GM12874 (cell line): ENCODE data around the gene B3GNT5.

Experiments
- TF ChIP-seq, protein P1 (sequence below): IDR thresholded peaks from 2 replicates; pipeline ENCODE4 v1.5.1; 2011; ENCODE audit warnings: low read depth, mild to moderate bottlenecking, control low read depth, low read length, moderate library complexity; ENCODE audit not compliant: insufficient read depth

B3GNT5 gene

DNA sequence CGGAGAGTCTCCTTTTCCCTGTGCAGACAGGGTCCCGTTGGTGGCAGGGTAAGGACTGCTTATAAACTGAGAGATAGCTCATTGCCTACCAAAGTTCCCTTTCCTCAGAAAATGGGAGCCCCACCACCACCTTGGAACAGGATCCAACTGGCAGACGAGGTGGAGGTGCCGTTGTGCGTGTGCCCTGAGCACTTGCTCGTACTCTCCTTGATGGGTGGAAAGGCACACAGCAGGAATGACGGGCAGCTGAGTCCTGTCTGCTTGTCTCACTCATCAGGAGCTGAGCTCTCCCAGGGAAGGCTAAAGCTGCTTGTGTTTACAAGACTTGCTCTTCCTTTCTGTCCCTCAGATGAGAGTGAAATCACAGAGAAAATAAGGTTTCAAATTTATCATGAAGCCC lies 60.7 kb downstream of the B3GNT5 start:
- TF ChIP-seq, protein P1, sequence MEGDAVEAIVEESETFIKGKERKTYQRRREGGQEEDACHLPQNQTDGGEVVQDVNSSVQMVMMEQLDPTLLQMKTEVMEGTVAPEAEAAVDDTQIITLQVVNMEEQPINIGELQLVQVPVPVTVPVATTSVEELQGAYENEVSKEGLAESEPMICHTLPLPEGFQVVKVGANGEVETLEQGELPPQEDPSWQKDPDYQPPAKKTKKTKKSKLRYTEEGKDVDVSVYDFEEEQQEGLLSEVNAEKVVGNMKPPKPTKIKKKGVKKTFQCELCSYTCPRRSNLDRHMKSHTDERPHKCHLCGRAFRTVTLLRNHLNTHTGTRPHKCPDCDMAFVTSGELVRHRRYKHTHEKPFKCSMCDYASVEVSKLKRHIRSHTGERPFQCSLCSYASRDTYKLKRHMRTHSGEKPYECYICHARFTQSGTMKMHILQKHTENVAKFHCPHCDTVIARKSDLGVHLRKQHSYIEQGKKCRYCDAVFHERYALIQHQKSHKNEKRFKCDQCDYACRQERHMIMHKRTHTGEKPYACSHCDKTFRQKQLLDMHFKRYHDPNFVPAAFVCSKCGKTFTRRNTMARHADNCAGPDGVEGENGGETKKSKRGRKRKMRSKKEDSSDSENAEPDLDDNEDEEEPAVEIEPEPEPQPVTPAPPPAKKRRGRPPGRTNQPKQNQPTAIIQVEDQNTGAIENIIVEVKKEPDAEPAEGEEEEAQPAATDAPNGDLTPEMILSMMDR, result no peak

GRCh38 chr3:183315739-183316138 lies 62.7 kb downstream of the B3GNT5 start:
- TF ChIP-seq, protein P1, result no peak

GRCh38 chr3:183317271-183317670 lies 64.2 kb downstream of the B3GNT5 start:
- TF ChIP-seq, protein P1, result no peak

DNA sequence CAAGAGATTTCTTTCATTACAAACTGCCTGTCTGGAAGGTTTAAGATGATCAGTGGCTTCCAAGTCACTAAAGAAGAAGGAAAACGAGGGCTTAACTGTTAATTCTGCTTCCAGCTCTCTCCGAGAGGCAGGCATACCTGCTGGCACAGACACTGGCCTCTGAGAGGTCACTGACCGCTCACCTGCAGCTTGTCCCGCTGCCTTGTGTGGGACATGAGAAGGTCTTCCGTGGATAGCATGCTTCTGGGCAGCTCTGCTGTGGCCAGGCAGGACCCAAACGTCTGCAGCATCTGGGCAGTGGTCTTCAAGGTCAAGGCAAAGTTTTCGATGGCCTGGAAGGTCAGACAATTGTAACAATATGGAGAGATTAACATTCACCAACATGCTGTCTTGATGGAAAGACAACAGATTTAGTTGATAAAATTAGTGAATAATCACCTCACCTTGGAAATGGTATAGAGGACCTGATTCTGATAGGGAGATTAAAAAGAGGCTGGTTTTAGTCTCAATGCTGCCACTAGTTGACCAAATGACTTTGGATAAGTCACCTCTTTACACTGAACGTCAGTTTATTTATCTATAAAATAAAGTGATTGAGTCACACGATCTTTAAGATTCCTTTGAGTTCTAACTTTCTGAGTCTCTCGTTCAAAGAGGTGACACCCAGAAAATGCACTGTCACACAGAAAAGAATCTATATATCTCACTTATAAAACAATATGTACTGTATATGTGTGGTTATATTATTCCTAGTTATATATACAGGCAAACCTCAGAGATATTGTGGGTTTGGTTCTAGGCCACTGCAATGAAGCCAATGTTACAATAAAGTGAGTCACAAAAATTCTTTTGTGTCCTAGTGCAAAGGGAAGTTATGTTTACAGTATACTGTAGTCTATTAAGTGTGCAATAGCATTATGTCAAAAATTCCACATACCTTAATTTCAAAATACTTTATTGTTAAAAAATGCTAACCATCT lies 65.1 kb downstream of the B3GNT5 start:
- TF ChIP-seq, protein P1, result no peak

DNA sequence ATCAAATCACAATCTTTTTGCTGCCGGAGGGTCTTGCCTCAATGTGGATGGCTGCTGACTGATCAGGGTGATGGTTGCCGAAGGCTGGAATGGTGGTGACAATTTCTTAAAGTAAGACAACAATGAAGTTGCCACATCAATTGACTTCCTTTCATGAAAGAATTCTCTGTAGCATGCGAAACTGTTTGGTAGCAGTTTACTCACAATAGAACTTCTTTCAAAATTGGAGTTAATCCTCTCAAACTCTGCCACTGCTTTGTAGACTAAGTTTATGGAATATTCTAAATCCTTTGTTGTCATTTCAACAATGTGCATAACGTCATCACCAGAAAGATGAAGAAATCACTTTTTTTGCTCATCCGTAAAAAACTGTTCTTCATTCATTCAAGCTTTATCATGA lies 65.8 kb downstream of the B3GNT5 start:
- TF ChIP-seq, protein P1, result no peak

DNA sequence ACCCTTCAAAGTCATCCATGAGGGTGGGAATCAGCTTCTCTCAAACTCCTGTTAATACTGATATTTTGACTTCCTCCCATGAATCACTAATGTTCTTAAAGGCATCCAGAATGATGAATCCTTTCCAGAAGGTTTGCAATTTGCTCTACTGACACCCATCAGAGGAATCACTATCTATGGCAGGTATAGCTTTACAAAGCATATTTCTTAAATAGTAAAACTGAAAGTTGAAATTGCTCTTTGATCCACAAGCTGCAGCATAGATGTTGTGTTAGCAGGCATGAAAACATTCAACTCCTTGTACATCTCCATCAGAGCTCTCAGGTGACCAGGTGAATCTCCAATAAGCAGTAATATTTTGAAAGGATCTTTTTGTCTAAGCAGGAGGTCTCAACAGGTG lies 66.3 kb downstream of the B3GNT5 start:
- TF ChIP-seq, protein P1, result no peak
